ENCODE results near the gene NCOA5. TPM values are rescaled to one million over a fixed set of nuclear protein-coding genes. Genes with fewer than 3 reads are reported as not detected.

NCOA5 gene
- total RNA-seq, 1 experiment from 2014 or later, result 24.0 TPM

DNA sequence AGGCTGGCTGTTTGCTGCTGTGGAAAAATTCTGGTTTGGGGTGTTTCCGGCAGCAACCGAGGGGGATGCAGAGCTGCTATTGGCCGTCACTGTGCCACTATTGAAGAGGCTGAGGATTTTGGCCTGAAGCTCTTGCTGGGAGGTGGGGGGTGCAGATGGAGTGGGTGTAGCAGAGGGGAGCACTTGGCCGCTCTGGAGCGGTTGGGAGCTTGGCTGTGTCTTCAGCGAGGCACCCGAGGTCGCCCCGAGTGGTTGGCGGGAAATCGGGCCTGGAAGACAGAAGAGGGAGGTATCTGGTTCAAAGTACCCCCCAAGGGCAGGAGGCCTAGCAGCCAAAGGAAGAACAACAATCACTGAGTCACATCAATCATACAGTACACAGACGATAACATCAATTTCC is 27.1 kb downstream of the NCOA5 start:
- DNase-seq (ENCODE audit: low read depth), result no peak

DNA sequence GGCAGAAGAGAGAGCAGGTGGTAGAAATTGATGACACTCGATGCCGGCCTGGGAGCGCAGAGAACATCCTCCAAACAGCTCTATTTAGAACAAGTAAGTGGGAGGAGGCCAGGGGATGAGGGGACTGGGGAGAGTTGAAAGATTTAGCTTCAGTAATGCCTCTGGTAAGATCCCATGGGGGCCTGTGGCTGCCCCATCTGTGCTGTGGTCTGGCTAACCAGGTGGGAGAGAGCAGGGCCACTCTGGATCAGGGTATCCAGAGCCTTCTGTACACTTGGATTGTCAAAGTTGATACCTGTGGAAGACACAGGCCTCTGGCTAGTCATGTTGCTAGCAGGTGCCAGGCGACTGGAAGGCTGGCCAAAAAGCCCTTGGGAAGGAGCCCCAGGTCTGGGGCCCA is 27.6 kb downstream of the NCOA5 start:
- DNase-seq (ENCODE audit: low read depth), result no peak

DNA sequence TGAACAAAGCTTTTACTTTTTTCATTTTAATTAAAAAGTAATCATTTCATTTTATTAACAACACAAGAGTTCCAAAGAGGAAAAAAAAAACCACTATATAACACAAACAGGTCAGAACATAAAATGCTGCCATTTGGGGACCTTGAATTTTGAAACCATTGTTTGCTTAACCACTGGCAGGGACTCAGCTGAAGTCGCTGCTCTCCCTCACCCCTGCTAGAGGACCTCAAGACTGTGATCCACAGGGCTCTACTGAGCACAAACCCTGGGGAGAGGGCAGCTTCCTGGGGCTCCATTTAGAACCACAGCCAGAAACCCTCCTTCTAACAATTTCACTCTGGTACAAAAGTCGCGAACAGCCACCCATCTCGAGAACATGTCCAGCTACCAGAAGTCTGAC is 28.8 kb downstream of the NCOA5 start:
- DNase-seq (ENCODE audit: low read depth), result no peak

DNA sequence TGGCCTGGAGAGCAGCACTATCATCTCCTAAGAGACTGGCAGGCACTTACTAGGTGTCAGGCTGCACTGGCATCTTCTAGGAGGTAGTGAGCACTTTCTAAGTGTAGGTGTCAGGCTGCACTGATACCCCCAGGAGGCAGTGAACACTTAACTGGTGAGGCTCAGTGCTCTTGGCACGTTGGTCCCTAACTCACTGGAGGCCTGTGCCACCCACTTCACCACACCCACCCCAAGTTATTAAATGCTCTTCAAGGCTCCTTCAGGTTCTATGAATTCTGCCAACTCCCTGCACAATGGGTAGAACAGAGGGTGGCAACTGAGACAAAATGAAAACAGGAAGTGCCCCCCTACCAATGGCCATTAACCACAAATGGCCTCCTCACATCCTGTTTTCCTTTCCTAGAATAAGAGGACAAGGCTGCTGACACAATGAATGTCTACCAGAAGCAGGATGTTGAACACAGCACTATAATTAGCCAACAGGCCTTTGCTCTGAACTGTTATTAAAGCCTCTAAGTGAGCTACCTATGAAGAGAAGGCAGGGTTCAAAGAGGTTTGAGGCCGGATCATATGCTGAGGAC is 29.4 kb downstream of the NCOA5 start:
- DNase-seq (ENCODE audit: low read depth), result peak; percentile 19

DNA sequence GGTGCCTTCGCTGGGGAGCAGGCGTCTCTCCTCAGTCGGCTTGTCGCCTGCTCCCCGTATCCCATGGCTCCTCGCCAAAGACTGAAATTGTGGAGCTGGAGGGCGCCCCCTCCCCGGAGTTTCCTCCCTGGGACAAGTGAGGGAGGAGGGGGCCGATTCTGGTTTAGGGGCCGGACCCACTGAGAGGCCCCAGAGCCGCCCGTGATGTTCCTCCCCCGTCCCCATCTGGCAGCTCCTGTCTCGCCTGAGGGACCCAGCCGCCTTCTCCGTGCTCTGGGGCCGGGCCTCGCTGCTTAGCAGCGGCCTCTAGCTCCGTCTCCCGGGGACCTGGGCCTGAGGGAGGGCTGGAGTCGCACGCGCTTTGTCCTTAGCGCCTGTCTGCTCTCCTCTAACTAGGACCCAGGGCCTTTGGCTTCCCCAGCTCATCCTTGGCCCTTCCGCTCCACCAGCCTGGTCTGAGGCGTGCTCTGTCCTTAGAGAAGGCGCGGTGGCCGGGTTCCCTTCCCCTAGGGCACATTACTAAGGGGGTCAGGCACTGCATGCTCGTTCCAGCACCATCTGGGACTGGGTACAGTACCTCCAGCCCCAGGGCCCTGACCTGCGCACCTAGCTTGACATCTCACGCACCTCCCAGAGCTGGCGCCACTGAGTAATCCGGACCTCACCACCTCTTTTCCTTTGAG is 31.0 kb downstream of the NCOA5 start:
- DNase-seq (ENCODE audit: low read depth), result no peak

DNA sequence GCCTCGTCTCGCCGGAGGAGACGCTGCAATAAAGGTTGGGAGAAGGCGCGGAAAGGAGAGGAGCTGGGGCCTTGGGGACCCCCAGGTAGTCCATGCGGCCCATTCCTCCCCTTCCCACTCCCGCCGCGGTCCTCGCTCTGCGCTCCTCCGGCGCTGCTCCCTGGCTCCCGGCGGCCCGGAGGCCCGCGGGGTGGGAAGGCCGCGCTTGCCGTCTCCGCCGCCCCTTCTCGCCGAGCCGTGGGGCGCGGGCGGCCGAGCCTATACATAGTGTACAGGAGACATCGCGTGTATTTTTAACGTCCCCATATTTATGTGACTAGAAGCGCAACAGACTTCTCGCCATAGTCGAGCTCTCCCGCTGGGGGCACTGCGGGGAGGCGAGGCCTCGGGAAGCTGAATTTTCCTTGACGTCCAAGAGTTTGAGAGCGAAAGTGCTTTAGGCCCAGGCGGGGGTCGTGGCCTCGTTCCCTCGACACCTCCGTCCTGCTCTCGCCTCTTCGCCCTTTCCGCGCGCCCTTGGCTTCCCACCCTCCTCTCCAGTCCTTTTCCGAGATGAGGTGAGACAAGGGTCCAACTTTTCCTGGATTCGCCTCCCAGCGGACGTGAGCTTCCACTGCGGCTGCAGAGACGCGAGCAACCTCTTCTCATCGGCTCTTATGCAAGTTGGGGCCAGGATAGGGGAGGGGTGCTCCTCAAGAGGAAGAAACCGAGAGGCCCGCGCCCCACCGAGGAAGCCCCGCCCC is 31.7 kb downstream of the NCOA5 start:
- no peak for DNase-seq (ENCODE audit: low read depth)

DNA sequence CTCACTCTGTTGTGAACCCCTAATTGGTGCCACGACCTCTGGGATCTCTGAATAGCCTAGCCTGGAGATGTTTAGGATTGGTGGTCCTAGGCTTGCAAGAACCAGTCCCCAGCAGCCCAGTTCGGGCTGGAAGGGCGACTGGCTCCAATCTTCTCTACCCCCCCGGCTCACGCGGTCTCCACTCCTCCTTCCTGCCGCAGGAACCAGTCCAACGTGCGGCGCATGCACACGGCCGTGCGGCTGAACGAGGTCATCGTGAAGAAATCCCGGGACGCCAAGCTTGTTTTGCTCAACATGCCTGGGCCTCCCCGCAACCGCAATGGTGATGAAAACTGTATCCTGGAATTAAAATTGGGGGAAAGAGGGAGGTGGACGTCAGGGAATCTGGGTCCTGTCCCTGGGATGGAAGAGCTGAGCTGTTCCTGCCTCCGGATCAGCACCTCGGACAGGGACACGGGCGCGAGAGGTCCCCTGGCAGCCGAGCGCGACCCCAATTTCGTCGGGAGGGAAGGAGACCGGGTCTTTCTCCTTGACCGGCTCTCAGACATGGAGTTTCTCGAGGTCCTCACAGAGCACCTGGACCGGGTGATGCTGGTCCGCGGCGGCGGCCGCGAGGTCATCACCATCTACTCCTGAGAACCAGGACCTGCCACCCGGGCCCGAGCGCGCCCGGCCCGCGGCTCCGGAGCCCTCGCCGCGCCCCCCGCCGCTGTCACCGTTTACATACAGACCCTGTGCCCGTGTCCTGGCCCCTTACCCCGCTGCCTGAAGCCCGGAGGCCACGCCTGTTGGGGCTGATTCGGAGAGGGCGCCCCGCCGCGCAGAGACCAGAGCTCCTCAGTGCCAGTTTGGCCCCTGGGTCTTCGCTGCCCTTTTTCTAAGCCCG is 32.5 kb downstream of the NCOA5 start:
- DNase-seq (ENCODE audit: low read depth), result no peak

DNA sequence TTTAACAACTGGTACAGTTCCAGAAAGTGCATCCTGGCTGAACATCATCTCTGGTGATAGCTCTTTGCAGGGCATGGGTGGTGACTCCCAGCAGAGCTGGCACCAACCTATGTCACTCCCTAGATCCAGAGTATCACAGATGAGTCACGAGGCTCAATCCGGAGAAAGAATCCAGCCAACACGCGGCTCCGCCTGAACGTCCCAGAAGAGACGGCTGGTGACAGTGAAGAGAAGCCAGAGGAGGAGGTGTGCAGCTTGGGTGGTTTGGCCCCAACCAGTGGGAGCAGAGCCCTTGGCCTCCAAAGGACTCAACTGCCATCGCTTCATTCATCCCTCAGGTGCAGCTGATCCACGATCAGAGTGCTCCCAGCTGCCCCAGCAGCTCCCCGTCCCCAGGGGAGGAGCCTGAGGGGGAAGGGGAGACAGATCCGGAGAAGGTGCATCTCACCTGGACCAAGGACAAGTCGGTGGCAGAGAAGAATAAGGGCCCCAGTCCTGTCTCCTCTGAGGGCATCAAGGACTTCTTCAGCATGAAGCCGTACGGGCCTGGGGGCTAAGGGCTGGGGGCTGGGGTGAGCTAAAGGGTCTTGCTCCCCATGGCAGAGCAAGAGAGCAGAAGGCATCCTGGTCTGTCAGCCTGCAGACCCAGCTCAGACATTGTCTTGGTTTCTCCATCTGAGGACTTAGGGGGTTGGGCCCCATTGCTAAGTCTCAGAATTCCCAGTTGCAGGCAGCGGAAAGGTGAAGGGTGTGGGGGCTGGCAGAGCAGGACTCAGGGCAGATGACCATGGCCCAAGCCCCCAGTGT is 33.5 kb downstream of the NCOA5 start:
- DNase-seq (ENCODE audit: low read depth), result no peak

DNA sequence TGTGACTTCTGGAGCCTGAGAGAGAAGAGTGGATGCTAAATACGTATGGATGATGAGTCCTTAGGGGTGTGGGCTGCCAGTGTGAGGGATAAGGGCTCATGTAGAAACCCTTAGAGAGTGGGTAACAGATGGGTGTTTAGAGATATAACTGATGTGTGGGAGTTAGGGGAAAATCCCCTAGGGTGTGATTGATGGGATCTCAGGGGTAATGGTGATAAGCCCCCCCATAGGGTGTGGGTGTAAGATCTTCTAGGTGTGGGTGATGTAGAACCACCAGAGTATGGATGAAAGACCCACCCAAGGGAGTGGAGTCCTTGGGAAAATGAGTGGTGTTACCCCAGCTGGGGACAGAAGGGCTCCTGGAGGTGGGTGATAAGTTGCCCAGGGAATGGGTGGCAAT is 34.5 kb downstream of the NCOA5 start:
- no peak for DNase-seq (ENCODE audit: low read depth)

DNA sequence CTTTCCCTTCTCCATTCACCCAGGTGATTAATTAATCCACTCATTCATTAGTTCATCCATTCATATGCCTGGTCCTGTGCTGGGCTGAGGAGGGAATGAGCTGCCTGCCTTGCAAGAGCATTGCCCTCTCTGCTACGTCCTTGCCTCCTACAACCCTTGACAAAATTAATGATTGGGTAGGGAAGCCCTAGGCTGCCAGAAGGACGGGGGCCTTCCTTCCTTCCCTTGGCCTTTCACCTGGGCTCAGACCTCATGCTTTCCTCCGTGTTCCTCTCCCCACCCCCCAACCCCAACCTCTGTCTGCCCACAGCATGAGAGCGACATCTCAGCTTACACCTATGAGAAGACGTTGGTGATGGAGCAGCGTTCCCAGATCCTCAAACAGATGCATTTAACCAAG is 35.2 kb downstream of the NCOA5 start:
- no peak for DNase-seq (ENCODE audit: low read depth)

DNA sequence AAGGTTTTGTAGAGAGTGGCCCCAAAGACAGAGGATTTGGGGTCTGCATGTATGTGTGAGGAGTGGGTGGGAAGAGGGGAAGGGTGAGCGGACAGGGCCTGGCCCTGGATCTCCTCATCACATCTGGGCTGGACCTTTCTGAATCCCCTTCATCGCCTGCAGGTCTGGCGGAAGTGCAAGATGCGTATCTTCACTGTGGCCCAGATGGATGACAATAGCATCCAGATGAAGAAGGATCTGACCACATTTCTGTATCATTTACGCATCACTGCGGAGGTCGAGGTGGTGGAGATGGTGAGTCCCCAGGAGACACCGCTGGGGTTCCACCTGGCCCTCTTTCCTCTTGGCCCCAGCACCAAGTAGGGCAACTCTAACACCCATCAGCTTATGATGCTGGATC is 36.3 kb downstream of the NCOA5 start:
- no peak for DNase-seq (ENCODE audit: low read depth)

DNA sequence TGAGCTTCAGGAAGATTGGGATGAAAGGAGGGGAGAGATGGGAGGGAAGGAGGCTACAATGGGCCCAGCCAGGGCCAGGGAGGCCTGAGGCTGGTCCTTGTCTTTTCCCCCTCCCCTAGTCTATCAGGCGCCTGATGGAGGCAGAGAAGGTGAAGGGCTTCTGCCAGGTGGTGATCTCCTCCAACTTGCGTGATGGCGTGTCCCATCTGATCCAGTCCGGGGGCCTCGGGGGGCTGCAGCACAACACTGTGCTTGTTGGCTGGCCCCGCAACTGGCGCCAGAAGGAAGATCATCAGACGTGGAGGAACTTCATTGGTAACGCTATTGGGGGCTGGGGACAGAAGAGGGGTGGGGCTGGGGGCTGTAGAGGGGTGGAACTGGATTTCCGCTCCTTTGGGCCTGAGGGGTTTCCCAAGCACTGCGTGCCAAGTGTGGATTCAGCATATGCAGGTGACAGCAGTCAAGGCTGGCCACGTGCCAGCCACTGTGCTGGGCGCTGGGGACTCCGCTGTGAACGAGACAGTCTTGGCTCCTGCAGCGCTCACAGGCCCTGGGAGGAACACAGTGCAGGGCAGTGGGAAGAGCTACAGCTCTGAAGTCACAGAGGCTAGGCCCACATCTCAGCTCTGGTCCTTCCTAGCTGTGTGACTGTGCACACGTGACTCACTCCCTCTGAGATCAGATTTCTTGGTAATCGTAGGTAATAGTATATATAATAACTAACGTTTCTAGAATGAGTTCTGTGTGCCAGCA is 38.0 kb downstream of the NCOA5 start:
- peak; percentile 57 for DNase-seq (ENCODE audit: low read depth)

DNA sequence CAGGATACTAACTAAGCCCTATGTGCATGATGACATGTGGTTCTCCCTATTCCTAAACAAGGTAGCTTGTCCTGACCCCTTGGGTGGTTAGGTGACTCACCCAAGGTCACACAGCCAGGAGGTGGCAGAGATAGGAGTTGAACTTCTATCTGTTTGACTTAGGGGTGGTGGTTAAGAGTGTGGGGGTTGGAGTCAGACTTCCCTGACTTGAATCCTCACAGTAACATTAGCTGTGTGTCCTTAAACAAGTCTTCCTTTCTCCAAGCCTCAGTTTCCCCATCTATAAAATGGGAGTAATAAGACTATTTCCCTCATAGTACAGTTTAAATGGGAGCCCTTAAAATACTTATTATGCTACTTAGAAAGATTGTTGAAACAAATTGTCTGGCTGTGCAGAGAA is 38.9 kb downstream of the NCOA5 start:
- no peak for DNase-seq (ENCODE audit: low read depth)

DNA sequence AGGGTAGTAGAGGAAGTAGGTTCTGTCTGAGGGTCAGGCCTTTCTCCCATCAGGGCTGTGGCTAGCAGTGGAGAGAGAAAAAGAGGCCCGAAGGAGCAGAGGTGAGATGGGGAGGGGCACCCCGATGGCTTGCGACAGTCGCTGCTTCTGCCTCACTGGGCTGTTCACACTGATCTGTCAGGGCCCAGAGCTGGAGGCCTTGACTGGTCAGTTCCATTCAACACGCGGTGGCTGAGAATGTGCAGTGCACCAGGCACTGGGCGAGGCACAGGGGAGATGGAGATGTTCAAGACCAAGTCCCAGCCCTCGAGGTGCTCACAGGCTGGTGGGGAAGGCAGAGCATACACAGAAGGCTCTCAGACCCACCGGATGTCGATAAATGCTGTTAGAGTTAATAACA is 39.3 kb downstream of the NCOA5 start:
- no peak for DNase-seq (ENCODE audit: low read depth)

DNA sequence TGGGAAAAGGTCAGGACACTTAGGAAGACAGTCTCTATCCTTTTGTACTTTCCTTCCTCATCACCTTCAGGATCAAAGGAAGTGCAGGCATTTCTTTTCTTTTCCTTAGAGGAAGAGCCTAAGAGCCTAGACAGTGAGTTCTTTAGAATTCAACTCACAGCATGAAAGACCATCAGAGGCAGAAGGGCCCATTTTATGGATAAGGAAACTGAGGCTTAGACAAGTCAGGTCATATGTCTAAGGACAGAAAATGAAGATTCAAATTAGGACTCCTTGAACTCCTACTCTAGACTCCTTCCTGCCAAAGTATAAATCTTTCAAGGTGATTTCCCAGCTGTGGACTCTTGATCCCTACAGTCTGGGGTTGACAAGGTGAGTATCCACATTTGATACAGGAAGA is 39.9 kb downstream of the NCOA5 start:
- DNase-seq (ENCODE audit: low read depth), result no peak

DNA sequence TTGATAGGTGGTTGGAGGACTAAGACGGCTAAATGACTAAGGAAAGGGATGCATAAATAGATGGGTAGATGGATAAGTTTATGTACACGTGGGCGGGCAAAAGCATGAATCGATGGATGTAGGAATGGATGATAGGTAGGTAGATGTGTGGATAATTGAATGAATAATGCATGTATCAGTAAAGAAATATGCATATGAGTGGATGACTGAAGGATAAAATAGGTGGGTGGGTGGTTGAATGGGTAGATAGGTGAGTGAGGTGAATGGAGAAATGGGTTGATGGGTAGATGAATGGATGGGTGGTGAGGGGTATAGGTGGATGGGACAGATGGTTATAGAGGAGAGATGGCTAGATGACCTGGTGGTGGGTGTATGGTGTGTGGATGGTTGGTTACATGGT is 40.6 kb downstream of the NCOA5 start:
- DNase-seq (ENCODE audit: low read depth), result no peak

DNA sequence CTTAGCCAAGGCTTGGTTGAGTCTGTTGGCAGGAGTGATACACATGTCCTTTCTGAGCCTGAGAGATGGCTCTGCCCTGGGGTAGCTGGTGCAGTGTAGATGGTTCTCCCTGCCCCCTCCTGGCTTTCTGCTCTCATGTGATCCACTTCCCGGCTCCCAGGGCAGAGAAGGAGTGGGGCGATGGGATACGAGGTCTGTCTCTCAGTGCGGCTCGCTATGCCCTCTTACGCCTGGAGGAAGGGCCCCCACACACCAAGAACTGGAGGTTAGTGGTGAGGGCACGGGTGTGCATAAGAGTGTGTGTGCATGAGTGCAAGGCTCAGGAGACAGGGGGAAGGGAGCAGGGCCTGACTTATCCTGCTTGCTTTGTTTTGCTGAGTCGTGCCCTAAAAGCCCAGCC is 41.9 kb downstream of the NCOA5 start:
- no peak for DNase-seq (ENCODE audit: low read depth)

DNA sequence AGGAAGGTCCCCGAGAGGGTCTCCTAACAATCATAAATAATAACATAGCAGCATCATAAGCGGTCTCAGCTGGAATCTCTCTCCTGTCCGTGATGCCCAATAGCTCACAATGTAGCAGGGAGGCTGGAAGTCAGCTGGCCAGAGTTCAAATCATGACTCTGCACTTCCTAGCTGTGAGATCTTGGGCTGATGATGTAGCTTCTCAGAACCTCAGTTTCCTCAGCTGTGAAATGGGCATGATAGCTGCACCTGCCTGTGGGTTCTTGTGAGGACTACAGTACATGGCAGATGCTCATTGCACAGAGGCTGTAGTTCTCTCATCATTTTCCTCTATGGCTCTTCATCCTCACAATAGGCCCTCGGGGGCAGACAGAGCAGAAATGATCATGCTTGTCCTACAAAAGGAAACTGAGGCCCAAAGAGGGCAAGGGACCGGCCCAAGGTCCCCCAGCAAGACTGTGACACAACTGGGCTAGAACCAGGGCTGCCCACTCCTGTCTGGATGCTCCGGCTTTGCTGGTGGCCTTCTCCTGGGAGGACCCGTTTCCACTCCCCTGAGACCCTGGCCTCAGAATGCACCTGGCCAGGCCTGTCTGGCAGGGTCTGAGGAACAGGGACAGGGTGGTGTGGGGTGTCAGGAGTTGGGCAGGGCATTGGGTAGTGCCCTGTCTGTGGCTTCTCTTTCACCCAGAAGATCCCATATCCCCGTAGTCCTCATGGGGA is 43.0 kb downstream of the NCOA5 start:
- no peak for DNase-seq (ENCODE audit: low read depth)

DNA sequence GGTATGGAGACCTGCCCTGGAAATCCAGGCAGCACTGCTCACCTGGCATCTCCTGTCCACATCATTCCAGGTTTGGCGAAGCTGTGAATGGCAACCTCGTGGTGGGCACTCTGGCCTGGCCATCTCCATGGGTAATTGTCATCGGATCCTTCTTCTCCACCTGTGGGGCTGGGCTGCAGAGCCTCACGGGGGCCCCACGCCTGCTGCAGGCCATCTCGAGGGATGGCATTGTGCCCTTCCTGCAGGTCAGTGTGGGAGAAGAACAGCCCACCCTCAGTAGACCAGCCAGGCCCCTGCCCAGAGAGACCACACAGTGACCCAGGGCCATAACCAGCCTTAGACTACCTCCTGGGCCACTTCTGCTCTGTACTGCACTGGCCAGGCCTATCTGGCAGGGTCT is 44.9 kb downstream of the NCOA5 start:
- no peak for DNase-seq (ENCODE audit: low read depth)

DNA sequence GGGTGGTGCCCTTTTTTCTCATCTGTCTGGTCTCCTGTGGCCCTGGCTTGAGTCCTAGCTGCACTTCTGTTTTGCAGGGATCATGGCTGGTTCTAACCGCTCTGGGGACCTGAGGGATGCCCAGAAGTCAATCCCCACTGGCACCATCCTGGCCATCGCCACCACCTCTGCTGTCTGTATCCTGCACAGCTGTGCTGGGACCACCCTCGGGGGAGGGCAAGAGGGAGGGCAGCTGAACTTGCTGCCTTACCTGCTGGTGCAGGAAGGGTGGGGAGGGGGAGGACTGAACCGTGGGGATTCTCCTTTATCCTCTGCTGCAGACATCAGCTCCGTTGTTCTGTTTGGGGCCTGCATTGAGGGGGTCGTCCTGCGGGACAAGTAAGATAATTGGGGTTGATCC is 46.2 kb downstream of the NCOA5 start:
- DNase-seq (ENCODE audit: low read depth), result no peak

Measured in M059J (cell line).